Measurements from ENCODE around the gene MYO1G.
"Not testable (repeated sequence)": the region's sequence is repeated elsewhere in the genome, so short reads cannot be mapped to it uniquely, and the experiment has no call there.

The MYO1G gene

DNA sequence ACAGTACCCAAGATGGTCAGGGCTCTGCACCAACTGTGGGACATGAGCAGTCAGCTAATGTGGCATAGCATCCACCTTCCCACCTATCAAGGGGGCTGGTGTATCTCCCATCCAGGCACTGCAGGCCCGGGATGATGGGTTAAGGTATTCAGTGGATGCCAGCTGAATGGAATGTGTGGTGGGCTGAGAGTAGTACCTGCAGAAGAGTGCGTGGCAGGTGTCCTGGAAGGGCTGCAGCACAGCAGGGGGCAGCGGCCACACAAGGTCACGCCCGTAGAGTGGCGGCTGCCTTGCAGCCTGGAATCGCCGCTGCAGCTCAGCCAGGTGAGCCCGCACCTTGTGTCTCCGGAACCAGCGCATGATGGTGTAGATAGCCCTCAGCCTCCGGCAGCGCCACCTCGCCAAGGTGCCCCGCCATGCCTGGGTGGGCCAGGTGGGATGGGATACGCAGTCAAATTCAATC, 13.3 kb downstream of the MYO1G start:
- no peak for DNase-seq

DNA sequence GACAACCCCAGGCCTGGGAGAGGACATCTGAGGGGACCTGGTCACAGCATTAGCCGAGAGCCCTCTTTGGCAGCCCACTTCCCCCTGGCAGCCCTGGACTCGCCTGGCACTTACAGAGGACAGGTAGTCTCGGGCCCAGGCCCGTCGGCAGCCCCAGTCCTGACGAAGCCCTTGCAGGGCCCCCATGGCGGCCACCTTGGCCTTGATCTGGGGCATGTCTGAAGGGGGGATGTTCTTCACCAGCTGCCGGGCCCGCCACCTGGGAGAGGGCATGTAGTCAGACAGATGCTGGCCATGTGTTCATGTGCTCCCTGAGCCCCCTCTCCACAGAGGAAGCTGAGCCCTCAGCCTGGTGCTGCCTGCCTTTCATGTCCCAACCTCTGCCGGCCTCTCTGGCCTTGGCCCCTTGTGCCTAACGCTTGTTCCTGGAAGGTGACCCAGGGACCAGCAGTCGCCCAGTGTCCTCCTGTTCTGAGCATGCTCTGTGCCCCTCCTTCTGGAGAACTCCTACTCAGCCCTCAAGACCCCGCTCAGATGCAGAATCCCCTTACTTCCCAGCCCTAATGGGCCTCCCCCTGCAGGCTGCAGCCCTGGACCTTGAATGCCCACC, 13.9 kb downstream of the MYO1G start:
- DNase-seq: no peak

DNA sequence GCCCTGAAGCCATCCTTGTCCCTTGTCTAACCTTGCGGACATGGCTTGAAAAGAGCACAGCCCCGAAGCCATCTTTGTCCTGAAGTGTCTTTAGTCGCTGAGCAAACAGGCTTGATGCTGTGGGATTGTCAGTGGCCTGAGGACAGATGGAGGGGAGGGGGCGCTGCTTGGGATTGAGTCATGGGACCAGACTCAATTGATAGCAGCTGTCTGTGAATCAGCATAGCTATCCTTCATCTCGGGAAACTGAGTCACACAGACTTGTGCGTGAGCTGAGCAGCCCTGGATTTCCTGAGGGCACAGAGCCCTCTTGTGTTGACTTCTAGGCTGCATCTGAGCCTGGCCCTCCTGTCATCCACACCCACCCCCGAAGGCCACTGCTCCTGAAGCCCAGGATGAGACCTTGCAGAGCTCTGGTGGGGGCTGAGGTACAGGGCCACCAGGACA, 14.4 kb downstream of the MYO1G start:
- peak; percentile 18 for DNase-seq

DNA sequence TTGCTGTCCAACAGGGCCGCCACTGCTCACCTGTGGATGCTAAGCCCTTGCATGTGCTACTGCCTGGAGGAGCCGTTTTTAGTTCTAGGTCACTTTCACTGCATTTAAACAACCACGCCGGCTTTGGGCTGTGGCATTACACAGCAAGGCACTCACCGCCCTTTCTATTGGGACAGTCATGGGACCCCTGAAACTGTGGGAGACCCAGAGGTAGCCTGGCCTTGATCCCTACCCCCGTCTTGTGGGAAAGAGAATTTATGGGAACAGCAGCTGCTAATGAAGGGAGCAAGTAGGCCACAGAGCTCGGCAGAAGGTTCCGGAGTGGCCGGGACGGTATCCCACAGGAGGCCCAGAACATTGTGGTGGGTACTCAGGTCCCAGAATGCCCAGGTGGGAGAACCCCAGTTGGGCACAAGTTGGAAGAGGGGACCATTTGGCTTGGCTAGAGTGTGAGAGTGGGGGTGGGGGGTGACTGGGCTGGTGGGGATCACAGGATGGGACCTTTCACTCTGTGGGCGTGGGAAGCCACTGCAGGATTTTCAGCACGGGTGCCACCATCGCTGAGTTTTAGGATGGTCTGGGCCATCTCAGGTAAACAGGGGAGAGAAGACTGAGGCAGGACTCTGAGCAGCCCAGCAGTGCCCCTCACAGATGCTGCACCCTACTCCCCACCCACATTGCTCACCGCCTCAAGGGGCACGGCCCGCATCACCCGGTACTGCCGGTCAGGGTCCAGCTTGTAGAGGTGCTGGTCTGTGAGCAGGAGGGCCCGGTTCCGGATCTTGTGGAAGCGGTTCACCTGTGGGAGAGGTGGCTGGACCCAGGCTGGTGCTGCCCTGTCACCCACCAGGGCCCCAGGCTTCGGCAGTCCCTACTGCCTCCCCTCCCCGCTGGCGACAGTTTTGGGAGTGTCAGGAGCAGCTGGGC, 15.2 kb downstream of the MYO1G start:
- no peak for DNase-seq

DNA sequence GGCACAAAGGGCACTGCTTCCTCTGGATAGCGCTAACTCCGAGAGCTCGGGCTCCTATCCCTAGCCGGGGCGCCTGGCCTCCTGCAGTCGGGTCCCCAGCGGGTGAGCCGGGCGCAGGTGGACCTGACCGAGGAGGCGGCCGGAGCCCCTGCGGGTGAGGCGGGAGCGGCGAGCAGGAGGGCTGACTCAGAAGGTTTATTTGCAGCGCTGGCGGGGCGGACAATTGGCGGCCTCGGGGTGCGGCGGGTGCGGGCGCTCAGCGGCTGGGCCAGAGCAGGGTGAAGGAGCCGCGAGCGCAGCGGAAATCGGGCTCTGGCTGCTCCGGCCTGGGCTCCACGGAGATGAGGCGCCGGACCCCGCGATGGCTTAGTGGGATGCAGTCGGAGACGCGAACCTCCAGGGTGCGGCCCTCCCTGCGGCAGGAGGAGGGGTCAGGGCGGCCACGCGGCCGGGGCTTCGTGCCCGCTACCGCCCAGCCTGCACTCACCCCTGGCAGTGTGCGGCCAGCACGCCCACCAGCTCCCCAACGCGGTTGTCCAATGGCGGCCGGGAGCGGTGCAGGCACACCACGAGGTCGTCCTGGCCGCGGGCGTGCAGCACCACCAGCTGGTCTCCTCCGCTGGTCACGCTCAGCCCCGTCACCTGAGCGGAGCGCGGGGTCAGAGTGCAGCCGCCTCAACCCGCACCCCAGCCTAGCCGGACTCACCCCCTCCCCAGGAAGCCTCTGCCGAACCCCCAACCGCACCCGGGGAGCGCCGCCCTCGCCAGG, 16.1 kb downstream of the MYO1G start:
- peak; percentile 65 for DNase-seq

DNA sequence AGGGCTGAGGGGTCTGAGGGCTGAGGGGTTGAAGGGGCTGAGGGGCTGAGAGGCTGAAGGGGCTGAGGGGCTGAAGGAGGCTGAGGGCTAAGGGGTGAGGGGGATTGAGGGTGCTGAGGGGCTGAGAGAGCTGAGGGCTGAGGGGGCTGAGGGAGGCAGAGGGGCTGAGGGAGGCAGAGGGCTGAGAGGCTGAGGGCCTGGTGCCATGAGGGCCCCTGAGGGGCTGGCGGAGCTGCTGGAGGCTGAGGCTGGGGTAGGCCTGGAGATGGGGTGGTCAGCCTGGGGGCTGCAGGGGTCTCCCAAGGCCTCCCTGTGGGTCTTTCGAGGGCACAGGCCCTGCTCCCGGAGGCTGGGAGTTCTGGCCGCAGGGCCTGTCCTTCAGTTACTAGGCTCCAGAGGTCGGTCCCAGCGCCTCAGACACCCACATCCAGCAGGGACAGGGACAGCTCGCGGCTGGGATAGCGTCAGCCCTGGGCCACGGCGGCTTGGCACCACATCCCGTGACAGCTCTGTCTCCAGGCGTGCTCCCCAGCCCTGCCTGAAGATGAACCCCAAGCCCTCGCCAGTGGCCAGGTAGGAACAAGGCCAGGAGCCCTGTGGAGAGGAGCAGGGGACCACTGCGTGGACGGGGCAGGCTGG, 16.9 kb downstream of the MYO1G start:
- no peak for DNase-seq

DNA sequence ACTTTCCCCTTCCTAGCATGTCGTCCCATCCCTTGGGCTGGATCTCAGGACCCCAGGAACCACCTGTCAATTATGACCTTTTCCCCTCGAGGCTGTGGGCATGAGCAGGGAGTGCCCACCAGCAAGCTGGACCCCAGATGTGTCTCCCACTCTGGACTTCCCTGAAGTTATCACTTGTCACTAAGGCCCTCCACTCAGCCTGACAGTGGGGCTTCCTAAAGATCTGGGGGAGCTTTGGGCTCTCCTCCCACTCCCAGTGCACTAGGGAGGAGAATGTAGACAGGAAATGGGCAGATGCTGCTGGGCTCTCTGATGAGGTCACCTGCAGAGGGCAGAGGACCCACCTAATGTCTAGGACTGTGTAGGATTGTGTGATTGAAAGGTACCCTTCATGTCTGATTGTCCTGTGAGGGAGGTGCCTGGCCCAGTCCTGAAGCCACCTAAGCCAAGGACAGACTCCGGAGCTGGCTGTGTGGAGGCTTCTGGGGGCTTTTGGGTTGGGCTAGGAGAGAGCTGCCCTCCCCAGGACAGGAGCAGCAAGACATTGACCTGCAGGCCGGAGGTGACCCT, 18.7 kb downstream of the MYO1G start:
- DNase-seq: no peak

DNA sequence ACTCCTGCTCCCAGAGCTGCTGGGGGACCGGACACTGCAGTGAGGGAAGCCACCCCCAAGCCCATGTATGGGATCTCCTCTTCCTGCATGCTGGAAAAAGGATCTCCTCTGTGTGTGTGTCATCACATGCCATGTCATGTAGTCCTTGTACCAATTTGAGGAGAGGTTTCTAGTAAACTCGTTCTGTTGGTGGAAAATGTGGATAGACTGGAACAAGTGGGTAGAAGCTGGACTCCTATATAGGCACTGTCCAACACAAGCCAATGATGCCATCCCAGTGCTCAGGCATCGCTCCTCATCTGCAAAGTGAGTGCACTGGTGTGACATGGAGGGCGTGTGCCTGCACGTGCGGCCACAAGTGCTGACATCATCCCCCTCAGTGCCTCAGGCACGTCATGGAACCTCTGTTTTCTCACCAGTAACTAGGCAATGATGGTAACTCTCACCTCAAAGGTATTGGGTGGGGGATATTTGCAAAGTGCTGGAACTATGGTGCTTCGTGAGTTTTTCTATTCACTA, 19.3 kb downstream of the MYO1G start:
- DNase-seq: peak; percentile 43

DNA sequence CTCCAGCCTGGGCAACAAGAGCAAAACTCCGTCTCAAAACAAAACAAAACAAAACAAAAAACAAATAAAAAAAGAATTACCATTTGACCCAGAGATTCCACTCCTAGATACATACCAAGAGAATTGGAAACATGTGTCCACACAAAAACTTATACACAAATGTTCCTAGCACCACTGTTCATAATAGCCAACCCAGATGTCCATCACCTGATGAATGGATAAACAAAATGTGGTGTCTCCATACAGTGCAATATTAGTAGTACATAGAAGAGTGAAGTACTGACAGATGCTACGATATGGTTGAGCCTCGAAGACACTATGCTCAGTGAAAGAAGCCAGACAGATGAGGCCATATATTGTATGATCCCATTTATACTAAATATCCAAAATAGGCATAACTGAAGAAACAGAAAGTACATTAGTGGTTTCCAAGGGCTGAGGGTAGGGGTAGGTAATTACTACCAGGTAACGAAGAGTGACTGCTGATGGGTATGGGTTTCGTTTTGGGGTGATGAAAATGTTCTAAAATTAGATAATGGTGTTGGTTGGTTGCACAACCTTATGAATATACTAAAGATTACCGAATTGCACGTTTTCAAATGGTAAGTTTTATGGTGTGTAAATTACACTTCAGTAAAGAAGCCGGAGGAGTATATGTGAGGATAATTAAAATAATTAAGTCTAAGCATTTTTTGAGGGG, 20.0 kb downstream of the MYO1G start:
- no peak for DNase-seq

DNA sequence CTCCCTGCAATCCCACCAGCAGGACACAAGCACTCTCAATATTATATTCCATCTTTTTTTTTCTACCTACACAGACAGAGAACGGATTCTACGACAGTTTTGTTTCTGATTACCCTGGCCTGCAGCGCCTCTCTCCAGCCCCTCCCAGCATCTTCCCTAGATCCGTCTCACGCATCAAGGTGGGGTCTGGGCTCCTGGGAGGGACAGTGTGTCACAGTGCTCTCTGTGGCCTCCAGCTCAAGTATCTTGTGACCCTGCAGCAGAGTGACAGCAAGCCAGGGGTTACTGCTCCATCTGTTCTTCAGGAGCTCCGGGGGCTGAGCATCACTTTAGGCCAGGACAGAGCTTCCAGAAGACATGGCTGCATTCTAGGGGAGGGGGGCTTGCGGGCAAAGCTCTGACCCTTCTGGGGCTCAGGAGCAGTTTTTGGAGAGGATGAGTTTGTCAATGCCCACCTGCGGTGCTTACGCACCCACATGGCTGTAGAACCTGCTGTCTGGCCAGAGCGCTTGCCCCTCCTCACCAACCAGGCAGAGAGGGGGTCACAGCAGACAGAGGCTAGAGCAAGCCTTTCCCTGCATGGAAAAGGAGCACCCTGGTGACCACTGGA, 22.6 kb downstream of the MYO1G start:
- no peak for DNase-seq

DNA sequence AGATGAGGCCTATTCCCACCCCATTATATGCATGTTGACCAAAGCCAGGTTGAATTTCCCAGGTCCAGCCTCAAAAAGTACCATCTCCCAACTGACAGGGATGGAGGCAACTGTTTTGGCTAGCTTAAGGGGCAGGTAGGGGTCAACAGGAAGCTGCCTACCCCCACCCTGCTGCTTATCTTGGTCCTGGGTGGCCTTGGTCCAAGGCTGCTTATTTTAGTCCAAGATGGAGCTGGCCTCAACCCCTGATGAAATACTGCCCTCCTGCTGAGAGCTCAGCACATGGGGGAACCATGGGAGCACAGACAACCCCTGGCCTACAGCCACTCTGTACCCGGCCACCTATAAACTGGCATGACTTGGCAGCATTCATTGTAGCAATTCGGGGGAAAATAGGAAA, 23.1 kb downstream of the MYO1G start:
- DNase-seq: no peak

DNA sequence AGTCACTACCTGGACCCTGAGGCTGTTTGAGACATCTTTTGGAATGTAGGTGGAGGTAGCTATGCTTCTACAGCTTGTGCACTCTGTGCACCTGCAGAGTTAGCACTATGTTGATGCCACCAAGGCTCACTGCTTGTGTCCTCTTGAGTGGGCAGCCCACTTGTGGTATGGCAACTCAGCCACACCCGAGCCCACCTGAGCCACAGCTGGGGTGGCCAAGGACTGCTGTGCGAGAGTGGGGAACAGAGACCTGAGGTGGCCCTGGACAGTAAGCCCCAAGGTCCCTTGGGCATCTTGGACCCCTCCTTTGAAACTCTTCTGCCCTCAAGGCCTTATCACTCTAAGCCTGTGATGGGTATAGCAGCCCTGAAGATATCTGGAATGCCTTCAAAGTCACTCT, 25.7 kb downstream of the MYO1G start:
- DNase-seq: no peak

DNA sequence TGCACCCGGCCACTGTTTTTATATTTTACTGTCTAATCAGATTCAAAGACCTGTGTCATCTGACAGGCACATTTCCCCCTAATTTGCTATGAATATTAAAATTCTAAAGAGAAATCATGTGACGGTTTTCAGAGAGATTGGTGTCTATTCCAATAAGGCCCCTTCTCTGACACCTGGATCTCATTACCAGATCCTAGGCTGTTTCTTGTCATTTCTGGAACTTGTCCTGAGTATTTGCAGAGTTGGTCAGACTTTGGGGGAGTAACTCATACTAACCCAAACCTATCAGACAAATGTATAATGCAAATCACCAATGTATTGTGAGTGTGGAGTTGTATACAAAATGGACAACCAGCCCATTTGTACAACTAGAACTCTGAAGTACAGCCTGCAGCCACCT, 29.5 kb downstream of the MYO1G start:
- no peak for DNase-seq

DNA sequence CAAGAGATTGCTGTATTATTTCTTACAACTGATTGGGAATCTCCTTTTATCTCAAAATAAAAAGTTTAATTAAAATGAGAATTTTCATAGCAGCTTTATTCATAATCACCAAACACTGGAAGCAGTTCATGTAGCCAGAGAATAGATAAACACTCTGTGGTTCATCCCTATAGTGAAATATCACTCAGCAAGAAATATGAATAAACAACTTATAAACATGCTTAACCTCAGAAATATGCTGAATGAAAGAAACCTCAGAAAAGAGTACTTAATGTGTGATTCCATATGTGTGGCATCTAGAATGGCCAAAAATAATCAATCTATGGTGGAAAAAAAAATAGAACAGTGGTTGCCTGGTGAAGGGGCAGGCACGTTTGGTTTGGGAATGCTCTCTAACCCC, 33.3 kb downstream of the MYO1G start:
- DNase-seq: no peak

DNA sequence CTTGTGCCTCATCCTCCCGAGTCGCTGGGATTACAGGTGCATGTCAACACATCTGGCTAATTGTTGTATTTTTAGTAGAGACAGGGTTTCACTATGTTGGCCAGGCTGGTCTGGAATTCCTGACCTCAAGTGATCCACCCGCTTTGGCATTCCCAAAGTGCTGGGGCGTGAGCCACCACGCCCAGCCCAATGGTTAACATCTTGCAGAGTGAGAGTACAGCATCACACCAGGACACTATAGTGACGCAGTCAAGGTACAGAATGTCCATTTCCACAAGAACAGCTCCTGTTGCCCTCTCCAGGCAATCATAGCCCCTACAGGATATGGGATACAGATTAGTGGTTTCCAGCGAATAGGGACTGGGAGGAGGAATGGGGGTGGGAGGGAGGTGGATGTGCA, 34.0 kb downstream of the MYO1G start:
- no peak for DNase-seq

DNA sequence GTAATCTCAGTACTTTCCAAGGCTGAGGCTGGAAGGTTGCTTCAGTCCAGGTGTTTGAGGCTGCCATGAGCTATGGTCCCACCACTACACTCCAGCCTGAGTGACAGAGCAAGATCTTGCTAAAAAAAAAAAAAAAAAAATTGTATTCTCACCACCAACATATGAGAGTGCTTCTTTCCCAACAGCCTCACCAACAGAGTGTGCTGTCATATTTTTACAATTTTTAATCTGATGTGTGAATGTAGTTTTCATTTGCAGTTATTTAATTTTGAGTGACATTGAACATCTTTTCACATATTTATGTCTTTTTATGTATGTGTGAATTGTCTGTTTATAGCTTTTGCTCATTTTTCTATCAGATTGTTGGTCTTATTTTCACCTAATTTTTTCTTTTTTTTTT, 35.2 kb downstream of the MYO1G start:
- no peak for DNase-seq

DNA sequence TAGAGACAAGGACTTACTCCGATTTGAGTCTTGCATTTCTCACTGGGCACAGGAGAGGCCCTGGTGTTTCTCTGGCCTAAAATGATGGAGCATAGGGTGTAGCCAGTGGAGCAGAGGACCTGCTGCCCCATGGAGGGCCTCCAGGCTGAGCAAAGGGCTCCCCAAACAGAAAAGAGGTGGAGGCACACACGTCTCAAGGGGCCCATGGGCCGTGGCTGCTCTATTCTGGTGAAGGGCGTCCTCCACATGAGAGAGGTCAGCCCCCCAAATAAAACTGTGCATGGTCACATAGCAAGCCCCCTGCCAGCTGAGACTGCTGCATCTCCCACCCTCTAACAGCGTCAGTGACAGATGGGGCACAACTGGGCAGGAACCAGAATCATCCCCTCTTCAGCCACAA, 41.4 kb downstream of the MYO1G start:
- DNase-seq: no peak

DNA sequence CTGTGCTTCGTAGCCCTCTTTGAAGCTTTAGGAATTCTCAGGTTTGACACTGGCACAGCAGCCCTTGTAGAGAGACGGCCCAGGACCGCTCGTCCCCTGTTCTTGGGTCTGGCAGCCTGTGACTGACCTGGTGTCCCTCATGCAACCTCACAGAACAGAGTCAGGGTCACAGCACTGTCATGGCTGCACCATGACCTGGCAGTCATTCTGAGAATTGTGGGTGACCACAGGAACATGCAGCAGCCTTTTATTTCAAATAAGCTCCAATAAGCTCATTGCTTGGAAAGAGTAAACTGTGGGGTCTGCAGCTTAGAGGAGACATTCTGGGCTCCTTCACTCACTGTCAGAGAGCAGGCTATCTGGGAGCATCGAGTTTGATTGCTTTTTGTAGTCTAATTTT, 42.5 kb downstream of the MYO1G start:
- DNase-seq: no peak

DNA sequence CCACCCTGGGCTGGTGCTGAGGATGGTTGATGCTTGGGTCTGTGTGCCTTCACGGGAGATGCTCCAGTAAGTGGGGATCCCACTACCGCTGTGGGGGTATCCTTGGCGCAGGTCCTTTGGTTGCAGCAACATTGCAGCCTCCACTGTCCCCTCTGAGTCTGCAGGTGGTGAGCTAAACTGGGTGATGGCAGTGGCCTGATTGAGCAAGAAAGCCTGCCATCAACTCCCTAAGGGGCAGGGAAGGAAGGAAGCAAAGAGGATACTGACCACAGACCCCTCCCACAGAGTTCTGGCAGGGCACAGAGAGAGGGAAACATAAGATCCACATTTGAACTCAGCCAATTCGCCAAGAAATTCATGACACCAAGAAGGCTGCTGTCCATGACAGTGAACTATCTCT, 43.2 kb downstream of the MYO1G start:
- no peak for DNase-seq

DNA sequence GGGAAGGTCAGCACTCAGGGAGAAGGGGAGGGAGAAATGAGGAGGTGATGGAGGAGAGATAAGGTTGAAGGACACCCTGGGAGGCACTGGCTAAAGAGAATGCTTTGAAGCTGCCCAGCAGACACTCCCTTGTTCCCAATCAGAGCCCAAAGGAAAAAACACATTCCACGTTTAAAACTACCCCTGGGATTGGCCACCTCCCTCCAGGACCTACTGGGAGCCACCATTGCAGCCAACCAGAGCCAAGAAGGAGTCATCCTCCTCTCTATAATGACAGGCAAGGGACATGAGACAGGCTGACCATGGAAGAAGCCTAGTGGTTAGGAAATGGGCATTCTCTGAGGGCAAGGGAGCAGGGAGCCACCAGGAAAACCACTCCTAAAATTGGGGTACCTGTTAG, 43.8 kb downstream of the MYO1G start:
- DNase-seq: no peak

DNA sequence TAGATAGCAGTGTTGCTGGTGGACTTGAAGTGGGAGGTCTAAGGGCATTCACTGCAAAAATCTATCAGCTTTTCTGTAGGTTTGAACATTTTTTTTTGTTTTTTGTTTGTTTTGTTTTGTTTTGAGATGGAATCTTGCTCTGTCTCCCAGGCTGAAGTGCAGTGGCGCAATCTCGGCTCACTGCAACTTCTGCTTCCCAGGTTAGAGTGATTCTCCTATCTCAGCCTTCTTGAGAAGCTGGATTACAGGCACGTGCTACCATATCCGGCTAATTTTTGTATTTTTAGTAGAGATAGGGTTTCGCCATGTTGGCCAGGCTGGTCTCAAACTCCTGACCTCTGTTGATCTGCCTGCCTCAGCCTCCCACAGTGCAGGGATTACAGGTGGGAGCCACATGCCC, 44.3 kb downstream of the MYO1G start:
- not testable (repeated sequence) for DNase-seq
